ENCODE measurements around the gene RAB1B.
A peak's percentile ranks its signal among the peaks of the same experiment; 100 is the strongest.

The RAB1B gene

GRCh38 chr11:66313321-66314185, 45.1 kb downstream of the RAB1B start:
- H3K4me3 ChIP-seq (replicated peaks in 1 of 2; ENCODE audit: low read depth in 2 of 2, low read length in 2 of 2) = peak overlapping the region; percentile 63 to 65
- DNase-seq (ENCODE audit: low read depth in 2 of 2) = peak; percentile 38 to 58

GRCh38 chr11:66314186-66314501, 45.7 kb downstream of the RAB1B start:
- DNase-seq (ENCODE audit: low read depth in 2 of 2) = no peak

More at GRCh38 chr11:66313321-66314185, 45.1 kb downstream of the RAB1B start:
- TF ChIP-seq, protein P1, sequence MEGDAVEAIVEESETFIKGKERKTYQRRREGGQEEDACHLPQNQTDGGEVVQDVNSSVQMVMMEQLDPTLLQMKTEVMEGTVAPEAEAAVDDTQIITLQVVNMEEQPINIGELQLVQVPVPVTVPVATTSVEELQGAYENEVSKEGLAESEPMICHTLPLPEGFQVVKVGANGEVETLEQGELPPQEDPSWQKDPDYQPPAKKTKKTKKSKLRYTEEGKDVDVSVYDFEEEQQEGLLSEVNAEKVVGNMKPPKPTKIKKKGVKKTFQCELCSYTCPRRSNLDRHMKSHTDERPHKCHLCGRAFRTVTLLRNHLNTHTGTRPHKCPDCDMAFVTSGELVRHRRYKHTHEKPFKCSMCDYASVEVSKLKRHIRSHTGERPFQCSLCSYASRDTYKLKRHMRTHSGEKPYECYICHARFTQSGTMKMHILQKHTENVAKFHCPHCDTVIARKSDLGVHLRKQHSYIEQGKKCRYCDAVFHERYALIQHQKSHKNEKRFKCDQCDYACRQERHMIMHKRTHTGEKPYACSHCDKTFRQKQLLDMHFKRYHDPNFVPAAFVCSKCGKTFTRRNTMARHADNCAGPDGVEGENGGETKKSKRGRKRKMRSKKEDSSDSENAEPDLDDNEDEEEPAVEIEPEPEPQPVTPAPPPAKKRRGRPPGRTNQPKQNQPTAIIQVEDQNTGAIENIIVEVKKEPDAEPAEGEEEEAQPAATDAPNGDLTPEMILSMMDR (IDR thresholded peaks at IDR 0.05; ENCODE audit: low read depth, low read length) = peak; percentile 31

GRCh38 chr11:66314561-66315497, 46.4 kb downstream of the RAB1B start:
- DNase-seq (ENCODE audit: low read depth in 2 of 2) = no peak
- TF ChIP-seq, protein P1 (IDR thresholded peaks at IDR 0.05; ENCODE audit: low read depth, low read length) = no peak
- H3K4me3 ChIP-seq (replicated peaks in 1 of 2; ENCODE audit: low read depth in 2 of 2, low read length in 2 of 2) = peak overlapping the region; percentile 63 to 65

More at GRCh38 chr11:66314186-66314501, 45.7 kb downstream of the RAB1B start:
- peak overlapping the region; percentile 63 to 65 for H3K4me3 ChIP-seq (replicated peaks in 1 of 2; ENCODE audit: low read depth in 2 of 2, low read length in 2 of 2)
- TF ChIP-seq, protein P1 (IDR thresholded peaks at IDR 0.05; ENCODE audit: low read depth, low read length) = no peak

- TF ChIP-seq, protein P1 (IDR thresholded peaks at IDR 0.05; ENCODE audit: low read depth, low read length) = no peak
- H3K4me3 ChIP-seq (replicated peaks in 1 of 2; ENCODE audit: low read depth in 2 of 2, low read length in 2 of 2) = peak overlapping the region; percentile 63 to 65
- DNase-seq (ENCODE audit: low read depth in 2 of 2) = no peak
Measured at GRCh38 chr11:66315498-66315885, 47.1 kb downstream of the RAB1B start.

- peak overlapping the region; percentile 63 to 65 for H3K4me3 ChIP-seq (replicated peaks in 1 of 2; ENCODE audit: low read depth in 2 of 2, low read length in 2 of 2)
- DNase-seq (ENCODE audit: low read depth in 2 of 2) = no peak
- TF ChIP-seq, protein P1 (IDR thresholded peaks at IDR 0.05; ENCODE audit: low read depth, low read length) = no peak
Measured at GRCh38 chr11:66315921-66316811, 47.7 kb downstream of the RAB1B start.

DNA sequence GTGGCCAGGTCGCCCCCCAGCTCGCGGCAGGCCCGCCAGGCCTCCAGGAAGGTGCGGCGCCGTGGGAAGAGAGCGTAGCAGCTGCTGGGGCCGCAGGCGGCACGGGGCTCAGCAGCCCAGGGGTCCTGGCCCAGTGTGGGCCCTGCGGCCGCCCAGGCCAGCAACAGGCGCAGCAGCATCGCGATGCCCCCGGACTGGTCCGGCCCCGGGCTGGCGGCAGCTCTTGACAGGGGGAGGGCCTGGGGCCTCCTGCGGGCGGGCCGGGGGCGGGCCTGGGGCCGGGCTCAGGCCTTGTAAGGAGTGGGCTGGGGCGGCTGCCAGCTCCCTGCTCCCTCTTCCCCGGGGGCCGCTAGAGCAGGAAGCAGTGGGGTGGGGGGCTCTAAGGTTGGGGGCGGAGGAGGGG, 48.4 kb downstream of the RAB1B start, which contains the start of gene CD248:
Gene CD248 (minus strand): TSS at position 196 of the 403 bp plus-strand sequence. CDS start 17 bp downstream, at position 179.
- peak; percentile 68 to 96 for DNase-seq (ENCODE audit: low read depth in 2 of 2)
- H3K4me3 ChIP-seq (replicated peaks in 1 of 2; ENCODE audit: low read depth in 2 of 2, low read length in 2 of 2) = peak within 1 kb of the TSS; percentile 63 to 65
- TF ChIP-seq, protein P1 (IDR thresholded peaks at IDR 0.05; ENCODE audit: low read depth, low read length) = no peak
